Measurements from ENCODE around the gene PRL.

The PRL gene

GRCh38 chr6:22290045-22290444 is 6.8 kb downstream of the PRL start:
- no peak for DNase-seq

DNA sequence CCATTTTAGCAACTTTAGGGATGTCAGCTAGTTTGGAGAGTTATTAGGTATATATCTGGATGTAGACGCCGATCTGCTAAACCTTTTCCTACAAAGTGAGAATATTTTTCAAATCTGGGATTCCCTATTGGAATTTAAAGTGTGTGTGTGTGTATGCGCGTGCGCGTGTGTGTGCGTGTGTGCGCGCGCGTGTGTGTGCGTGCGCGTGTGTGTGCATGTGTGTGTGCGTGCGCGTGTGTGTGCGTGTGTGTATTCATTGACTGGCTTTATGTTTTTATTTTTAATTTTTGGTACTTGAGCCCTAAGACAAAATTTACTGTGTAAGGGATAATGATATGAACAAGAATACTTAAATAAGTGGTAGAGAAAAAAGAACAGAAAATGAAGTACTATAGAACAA is 8.1 kb downstream of the PRL start:
- DNase-seq = no peak

- DNase-seq = no peak
Observed at GRCh38 chr6:22284666-22285065, 12.2 kb downstream of the PRL start.

GRCh38 chr6:22281341-22282085 is 15.3 kb downstream of the PRL start:
- DNase-seq = no peak

GRCh38 chr6:22279427-22279826 is 17.4 kb downstream of the PRL start:
- no peak for DNase-seq

DNA sequence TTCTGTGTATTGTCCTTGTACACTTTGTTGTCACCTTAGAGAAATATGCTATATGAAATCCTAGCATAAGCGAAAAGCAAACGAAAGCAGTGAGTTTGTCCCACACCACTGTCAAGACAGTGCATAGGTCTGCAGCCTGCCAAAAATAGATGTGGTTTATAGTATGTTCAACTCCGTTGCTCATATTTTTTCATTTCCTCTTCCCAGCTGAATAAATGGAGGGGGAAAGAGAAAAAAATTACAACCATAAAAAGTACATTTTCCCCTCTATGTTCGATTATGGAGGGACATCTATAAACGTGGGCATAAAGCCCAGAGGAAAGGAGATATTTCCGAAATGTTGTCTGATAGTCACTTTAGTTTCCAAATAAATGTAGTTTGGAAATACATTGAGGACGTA is 25.8 kb downstream of the PRL start:
- no peak for DNase-seq

GRCh38 chr6:22263748-22264147 is 33.1 kb downstream of the PRL start:
- no peak for DNase-seq

- DNase-seq = no peak
Observed at GRCh38 chr6:22254886-22255285, 42.0 kb downstream of the PRL start.

DNA sequence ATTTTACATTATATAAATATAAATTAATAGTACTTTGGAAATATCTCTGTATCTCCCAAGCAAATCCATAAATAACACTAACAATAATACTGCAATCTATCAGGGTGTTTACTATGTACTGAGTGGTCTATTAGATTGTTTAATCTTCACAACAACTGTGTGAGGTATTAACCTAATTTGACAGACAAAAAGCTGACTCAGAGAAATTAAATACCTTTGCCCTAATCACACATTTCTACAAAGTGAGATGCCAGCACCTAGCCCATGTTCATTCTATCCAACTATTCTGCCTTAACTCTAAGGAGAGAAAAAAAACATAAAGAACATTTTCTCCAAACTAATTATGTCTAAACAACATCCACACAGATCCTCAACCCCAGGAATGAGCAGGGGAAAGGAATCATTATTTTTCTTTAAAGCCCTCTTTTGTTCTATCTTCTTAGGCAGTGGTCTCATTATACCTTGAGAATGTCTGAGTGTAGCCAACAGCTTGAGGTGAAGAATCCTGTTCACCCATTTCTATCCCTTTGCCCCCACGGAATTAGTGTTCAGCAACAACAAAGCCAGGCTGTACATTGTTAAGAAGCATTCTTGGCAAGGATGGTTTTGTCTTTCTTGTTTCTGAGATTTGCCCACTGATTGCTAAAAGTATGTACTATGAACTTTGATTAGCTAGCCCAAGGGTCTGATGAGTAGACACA is 42.7 kb downstream of the PRL start:
- DNase-seq = no peak

GRCh38 chr6:22251348-22251747 is 45.5 kb downstream of the PRL start:
- no peak for DNase-seq

- DNase-seq = no peak
Observed at GRCh38 chr6:22250486-22250885, 46.4 kb downstream of the PRL start.

DNA sequence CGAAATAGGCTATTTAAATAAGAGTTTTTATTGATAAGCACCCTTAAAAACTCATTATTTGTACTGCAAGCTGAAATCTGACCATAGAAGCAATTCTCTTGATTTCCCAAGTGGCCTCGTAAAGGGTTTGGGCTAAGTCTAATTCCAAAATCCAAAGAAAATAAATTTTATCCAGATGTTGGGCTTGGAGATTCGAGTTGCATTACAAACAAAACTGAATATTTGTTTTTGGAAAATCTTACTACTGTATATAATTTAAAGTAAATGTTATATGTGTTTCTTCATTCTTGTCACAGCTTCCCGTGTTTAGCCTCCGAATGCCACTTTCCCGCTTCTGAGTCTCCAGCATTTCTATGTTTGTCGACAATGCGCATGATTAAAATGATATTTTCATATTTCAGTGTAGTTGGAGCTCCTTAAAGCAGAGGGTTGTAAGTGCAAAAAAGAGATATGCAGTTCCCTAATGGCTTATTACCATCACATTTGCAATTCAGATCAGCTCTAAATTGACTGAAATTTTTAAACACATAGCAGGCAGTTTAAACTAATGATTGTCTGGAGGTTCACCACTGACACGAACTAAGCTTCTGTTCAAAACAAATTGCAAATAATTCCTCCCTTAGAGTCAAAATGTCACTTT is 47.0 kb downstream of the PRL start:
- DNase-seq = no peak

DNA sequence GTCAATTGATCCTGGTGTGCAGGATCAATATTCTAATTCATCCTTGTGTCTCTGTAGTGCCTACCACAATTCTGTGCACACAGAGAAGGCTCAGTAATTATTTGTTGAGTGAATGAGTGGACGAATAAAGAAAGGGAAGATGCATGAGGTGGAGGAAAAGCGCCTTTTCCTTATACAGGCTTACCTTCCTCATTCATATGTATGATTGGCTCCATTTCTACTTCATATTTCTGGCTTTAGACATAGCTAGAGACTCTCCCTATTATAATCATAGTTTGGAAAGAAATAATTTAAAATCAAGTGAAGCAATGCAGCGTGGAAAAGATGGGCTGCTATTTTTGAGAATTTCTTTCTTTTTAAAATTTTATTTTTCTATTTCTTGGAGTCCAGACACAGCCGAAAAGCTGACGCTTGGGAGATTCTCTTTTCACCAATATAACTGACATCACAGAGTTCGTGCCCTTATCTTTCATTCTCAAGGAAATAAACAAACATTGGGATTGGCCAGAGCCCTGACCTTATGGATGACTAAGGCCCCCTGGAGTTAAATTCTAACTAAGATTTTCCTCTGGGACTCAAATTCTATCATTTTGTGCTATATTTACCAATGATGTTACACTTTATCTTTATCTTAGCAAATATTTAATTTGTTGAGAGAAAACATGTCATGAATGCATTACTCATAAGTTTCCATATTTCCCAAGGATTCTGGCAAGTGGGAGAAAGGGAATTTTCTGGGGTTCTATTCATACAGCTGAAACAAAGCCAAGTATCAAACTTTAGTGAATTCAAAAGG is 48.1 kb downstream of the PRL start:
- DNase-seq = no peak

GRCh38 chr6:22247916-22248482 is 48.8 kb downstream of the PRL start:
- no peak for DNase-seq

DNA sequence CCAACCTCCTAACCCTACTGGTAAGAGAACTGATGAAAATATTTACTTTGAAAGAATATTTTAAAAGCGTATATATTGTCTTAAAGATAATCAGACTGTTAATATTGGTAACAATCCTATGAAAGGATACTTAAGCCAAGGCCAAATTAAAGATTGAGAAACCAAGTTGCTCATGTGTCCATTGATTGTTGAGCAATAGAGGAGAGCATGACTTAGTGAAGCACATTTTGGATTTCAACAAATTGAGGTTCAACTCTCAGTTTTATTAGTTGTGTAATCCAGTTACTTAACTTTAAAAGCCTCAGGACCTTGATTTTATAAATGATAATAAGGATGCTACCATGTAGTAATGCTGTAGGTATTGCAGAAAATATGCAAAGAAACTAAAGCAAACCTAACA is 56.8 kb downstream of the PRL start:
- DNase-seq = no peak

DNA sequence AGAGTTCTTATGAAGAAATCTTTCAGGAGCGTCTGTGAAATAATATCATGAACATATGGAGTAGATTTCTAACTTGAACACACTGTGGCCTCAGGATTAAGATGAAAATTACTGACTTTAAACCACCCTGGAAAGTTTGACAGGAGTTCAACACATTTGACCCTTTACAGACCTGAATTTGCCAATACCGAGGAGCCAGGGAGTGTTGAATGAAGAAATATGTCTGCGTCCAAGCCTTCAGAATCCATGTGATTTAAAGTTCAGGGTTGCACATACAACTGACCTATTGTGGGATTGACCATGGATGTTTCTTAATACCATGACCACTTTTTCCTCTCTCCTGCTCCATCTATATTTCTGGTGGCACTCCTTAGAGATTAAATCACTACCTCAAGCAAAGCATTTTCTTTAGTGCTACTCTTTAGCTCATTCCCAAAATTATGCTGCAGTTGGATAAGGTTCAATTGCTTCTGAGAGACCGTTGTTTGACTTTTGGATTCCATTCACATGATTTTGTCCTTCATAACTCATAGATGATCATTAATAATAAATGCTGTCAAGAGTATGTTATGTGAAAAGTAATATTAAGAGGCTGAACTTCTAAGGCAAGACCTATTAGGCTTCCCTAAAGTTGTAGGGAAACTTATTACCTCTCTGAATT is 57.4 kb downstream of the PRL start:
- no peak for DNase-seq

GRCh38 chr6:22238861-22239260 is 58.0 kb downstream of the PRL start:
- no peak for DNase-seq

GRCh38 chr6:22237526-22237925 is 59.3 kb downstream of the PRL start:
- DNase-seq = no peak

Measured in activated CD4-positive, alpha-beta T cell treated with anti-CD3 and anti-CD28 coated beads, Interleukin-2, amount 50 U/mL, for 48 hours (primary cell).